ENCODE measurements around the gene LMX1B. TPM values are rescaled to one million over a fixed set of nuclear protein-coding genes. Genes with fewer than 3 reads are reported as not detected.

LMX1B gene
- total RNA-seq, 1 experiment from 2014 or later, result not detected

- no peak overlapping the region for H3K27ac Mint-ChIP-seq (ENCODE audit: unreplicated experiment)
- H3K9me3 Mint-ChIP-seq (ENCODE audit: low read depth, unreplicated experiment), result no peaks in the 10 kb centered on the region
- DNase-seq, result no peak
- BruUV-seq (replicated peaks), result no TSS peak
- no peaks in the 10 kb centered on the region for H3K4me1 Mint-ChIP-seq (ENCODE audit: low read depth, unreplicated experiment)
- CTCF ChIA-PET, result interaction anchor here (0.6 to 0.7 kb wide), 2 partner anchors 25 to 104 kb away, joined by 3 to 4 read pairs; no protein-coding TSS in a partner anchor
- H3K4me3 Mint-ChIP-seq (ENCODE audit: low read depth, unreplicated experiment), result no peak overlapping the region
- H3K36me3 Mint-ChIP-seq (ENCODE audit: insufficient read depth, unreplicated experiment), result peaks cover 5% of the 10 kb centered on the region
- no peak for TF ChIP-seq CTCF (IDR thresholded peaks at IDR 0.05; ENCODE audit: unreplicated experiment)
- H3K27me3 Mint-ChIP-seq (ENCODE audit: unreplicated experiment), result peaks cover 99% of the 10 kb centered on the region
- intact Hi-C loops (cut with micrococcal nuclease; ENCODE audit: unreplicated experiment), result loop anchor here (1.0 kb wide), 1 partner anchor 11 kb away; no protein-coding TSS in a partner anchor
Measured at GRCh38 chr9:126677188-126678084, 63.7 kb downstream of the LMX1B start.

- H3K4me1 Mint-ChIP-seq (ENCODE audit: low read depth, unreplicated experiment), result no peaks in the 10 kb centered on the region
- H3K4me3 Mint-ChIP-seq (ENCODE audit: low read depth, unreplicated experiment), result no peak overlapping the region
- no TSS peak for BruUV-seq (replicated peaks)
- no peaks in the 10 kb centered on the region for H3K9me3 Mint-ChIP-seq (ENCODE audit: low read depth, unreplicated experiment)
- CTCF ChIA-PET, result no interaction called here
- H3K27ac Mint-ChIP-seq (ENCODE audit: unreplicated experiment), result no peak overlapping the region
- peaks cover 97% of the 10 kb centered on the region for H3K27me3 Mint-ChIP-seq (ENCODE audit: unreplicated experiment)
- intact Hi-C loops (cut with micrococcal nuclease; ENCODE audit: unreplicated experiment), result loop anchor here (1.0 kb wide), 1 partner anchor 9 kb away; no protein-coding TSS in a partner anchor
- no peak for TF ChIP-seq CTCF (IDR thresholded peaks at IDR 0.05; ENCODE audit: unreplicated experiment)
- peaks cover 5% of the 10 kb centered on the region for H3K36me3 Mint-ChIP-seq (ENCODE audit: insufficient read depth, unreplicated experiment)
- DNase-seq, result no peak
Measured at GRCh38 chr9:126678989-126679388, 65.3 kb downstream of the LMX1B start.

- Mint-ChIP-seq H3K4me3 (ENCODE audit: low read depth, unreplicated experiment) (no peak overlapping the region), H3K4me1 (ENCODE audit: low read depth, unreplicated experiment) (no peaks in the 10 kb centered on the region), H3K27me3 (ENCODE audit: unreplicated experiment) (peaks cover 97% of the 10 kb centered on the region), H3K36me3 (ENCODE audit: insufficient read depth, unreplicated experiment) (peaks cover 5% of the 10 kb centered on the region), H3K9me3 (ENCODE audit: low read depth, unreplicated experiment) (no peaks in the 10 kb centered on the region), H3K27ac (ENCODE audit: unreplicated experiment) (no peak overlapping the region)
- no peak for DNase-seq
- CTCF ChIA-PET, result no interaction called here
- no TSS peak for BruUV-seq (replicated peaks)
- TF ChIP-seq CTCF (IDR thresholded peaks at IDR 0.05; ENCODE audit: unreplicated experiment), result no peak
- intact Hi-C loops (cut with micrococcal nuclease; ENCODE audit: unreplicated experiment), result no loop called here
Measured at GRCh38 chr9:126681336-126681735, 67.6 kb downstream of the LMX1B start.

GRCh38 chr9:126682113-126682810 is 68.5 kb downstream of the LMX1B start:
- intact Hi-C loops (cut with micrococcal nuclease; ENCODE audit: unreplicated experiment), result no loop called here
- Mint-ChIP-seq H3K27me3 (ENCODE audit: unreplicated experiment) (peaks cover 97% of the 10 kb centered on the region), H3K4me1 (ENCODE audit: low read depth, unreplicated experiment) (no peaks in the 10 kb centered on the region), H3K36me3 (ENCODE audit: insufficient read depth, unreplicated experiment) (peaks cover 5% of the 10 kb centered on the region), H3K9me3 (ENCODE audit: low read depth, unreplicated experiment) (no peaks in the 10 kb centered on the region), H3K27ac (ENCODE audit: unreplicated experiment) (no peak overlapping the region), H3K4me3 (ENCODE audit: low read depth, unreplicated experiment) (no peak overlapping the region)
- no peak for TF ChIP-seq CTCF (IDR thresholded peaks at IDR 0.05; ENCODE audit: unreplicated experiment)
- DNase-seq, result no peak
- CTCF ChIA-PET, result no interaction called here
- no TSS peak for BruUV-seq (replicated peaks)

Measured in Calu3 (cell line).